Measurements from ENCODE around the gene ASB18.

- TF ChIP-seq, protein P1, sequence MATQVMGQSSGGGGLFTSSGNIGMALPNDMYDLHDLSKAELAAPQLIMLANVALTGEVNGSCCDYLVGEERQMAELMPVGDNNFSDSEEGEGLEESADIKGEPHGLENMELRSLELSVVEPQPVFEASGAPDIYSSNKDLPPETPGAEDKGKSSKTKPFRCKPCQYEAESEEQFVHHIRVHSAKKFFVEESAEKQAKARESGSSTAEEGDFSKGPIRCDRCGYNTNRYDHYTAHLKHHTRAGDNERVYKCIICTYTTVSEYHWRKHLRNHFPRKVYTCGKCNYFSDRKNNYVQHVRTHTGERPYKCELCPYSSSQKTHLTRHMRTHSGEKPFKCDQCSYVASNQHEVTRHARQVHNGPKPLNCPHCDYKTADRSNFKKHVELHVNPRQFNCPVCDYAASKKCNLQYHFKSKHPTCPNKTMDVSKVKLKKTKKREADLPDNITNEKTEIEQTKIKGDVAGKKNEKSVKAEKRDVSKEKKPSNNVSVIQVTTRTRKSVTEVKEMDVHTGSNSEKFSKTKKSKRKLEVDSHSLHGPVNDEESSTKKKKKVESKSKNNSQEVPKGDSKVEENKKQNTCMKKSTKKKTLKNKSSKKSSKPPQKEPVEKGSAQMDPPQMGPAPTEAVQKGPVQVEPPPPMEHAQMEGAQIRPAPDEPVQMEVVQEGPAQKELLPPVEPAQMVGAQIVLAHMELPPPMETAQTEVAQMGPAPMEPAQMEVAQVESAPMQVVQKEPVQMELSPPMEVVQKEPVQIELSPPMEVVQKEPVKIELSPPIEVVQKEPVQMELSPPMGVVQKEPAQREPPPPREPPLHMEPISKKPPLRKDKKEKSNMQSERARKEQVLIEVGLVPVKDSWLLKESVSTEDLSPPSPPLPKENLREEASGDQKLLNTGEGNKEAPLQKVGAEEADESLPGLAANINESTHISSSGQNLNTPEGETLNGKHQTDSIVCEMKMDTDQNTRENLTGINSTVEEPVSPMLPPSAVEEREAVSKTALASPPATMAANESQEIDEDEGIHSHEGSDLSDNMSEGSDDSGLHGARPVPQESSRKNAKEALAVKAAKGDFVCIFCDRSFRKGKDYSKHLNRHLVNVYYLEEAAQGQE (IDR thresholded peaks at IDR 0.05; ENCODE audit: insufficient read depth in 1 of 2, low read depth in 2 of 2, low read length in 2 of 2): no peak
- TF ChIP-seq POLR2AphosphoS5 (IDR thresholded peaks at IDR 0.05; ENCODE audit: low read depth, low read length) (no peak), SIN3A (IDR thresholded peaks at IDR 0.05; ENCODE audit: borderline replicate concordance, insufficient read depth, low read length) (no peak)
Measured at GRCh38 chr2:236257575-236257974, 6.6 kb downstream of the ASB18 start.
